Measurements from ENCODE around the gene SPPL3.

Gene SPPL3

GRCh38 chr12:120890963-120891362, 13.2 kb downstream of the SPPL3 start:
- no peak for TF ChIP-seq CTCF (IDR thresholded peaks at IDR 0.05; ENCODE audit: low read depth, low read length, missing control alignments)
- no peak for DNase-seq
- no peak overlapping the region for H3K4me3 ChIP-seq (ENCODE audit: low read depth, low read length)
- in situ Hi-C loops (cut with HindIII; ENCODE audit: low pct_ligation_motif_present, low sequenced_read_pairs), result no loop called here
- no peaks in the 10 kb centered on the region for H3K27me3 ChIP-seq (replicated peaks)
- H3K27ac ChIP-seq, result no peak overlapping the region
- no peaks in the 10 kb centered on the region for H3K36me3 ChIP-seq (replicated peaks)

GRCh38 chr12:120887253-120888043, 16.7 kb downstream of the SPPL3 start:
- H3K36me3 ChIP-seq (replicated peaks), result no peaks in the 10 kb centered on the region
- H3K27ac ChIP-seq, result no peak overlapping the region
- no peak overlapping the region for H3K4me3 ChIP-seq (ENCODE audit: low read depth, low read length)
- no peak for TF ChIP-seq CTCF (IDR thresholded peaks at IDR 0.05; ENCODE audit: low read depth, low read length, missing control alignments)
- no peak for DNase-seq
- no peaks in the 10 kb centered on the region for H3K27me3 ChIP-seq (replicated peaks)
- in situ Hi-C loops (cut with HindIII; ENCODE audit: low pct_ligation_motif_present, low sequenced_read_pairs), result no loop called here

DNA sequence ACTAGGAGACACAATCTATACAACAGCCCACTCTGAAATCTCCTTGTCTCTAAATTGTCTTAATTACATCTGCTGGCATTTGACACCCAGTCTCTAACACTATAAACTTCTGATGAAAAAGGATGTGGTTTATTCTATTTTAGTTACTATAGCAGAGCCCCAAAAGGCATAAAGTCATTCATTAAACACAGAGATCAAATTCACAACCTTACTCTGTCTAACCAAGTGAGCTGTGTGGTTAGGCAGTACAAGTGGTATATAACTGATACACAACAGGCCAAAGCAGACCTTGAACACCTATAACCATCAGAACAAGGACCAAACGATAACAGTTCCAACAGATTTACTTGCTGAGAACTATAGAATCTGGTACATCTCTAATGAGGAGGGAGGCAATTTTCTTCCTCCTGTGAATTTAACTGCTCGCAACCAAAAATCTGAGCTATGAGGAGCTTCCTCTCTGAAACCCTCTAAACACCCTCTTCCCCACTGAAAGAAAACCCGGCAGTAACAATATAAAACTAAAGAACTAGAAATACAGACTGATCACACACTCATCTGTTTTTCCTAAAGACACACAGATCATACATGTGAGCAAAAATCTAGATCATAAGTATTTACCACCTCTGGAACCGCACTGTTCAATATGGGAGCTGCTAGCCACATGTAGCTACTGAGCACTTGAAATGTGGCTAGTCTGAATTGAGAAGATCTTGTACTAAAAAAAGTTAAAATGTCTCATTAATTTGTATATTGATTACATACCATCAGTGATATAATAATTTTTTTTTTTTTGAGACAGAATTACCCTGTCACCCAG, 17.7 kb downstream of the SPPL3 start:
- in situ Hi-C loops (cut with HindIII; ENCODE audit: low pct_ligation_motif_present, low sequenced_read_pairs), result no loop called here
- H3K27me3 ChIP-seq (replicated peaks), result no peaks in the 10 kb centered on the region
- no peak overlapping the region for H3K27ac ChIP-seq
- DNase-seq, result no peak
- no peak overlapping the region for H3K4me3 ChIP-seq (ENCODE audit: low read depth, low read length)
- no peaks in the 10 kb centered on the region for H3K36me3 ChIP-seq (replicated peaks)
- TF ChIP-seq CTCF (IDR thresholded peaks at IDR 0.05; ENCODE audit: low read depth, low read length, missing control alignments), result no peak

DNA sequence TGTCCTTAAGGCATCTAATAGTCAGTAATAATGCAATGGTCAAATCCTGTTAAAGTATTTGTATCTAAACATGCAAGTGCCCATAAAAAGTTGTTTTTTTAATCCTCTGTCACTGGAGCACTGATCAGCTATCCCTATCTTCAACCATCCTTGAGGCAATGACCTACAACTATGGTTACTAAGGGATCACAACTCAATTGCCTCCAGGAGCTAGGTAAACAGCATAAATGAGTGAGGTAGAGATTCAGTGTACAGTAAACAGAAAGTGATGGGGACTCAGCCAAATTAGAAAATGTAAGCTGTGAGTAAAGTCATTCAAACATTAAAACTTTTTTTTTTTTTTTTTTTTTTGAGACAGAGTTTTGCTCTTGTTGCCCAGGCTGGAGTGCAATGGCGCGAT, 18.6 kb downstream of the SPPL3 start:
- H3K27ac ChIP-seq, result no peak overlapping the region

DNA sequence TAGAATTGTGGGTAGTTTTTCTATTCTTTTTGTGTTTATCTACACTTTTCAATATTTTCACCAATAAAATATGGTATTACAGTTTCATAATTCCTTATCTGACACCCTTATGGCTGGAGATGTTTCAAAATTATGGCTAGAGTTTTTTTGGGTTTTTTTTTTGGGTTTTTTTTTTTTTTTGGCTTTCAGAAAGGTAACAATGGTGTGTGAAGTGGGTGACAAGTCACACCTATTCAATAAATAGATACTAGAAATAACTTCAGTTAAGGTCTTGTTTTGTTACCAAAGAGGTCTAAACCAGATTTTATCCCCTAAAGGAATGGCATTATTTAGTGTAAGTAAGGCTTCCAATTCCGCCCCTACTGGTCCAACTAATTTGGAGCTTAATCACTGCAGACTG, 19.5 kb downstream of the SPPL3 start:
- in situ Hi-C loops (cut with HindIII; ENCODE audit: low pct_ligation_motif_present, low sequenced_read_pairs), result no loop called here
- no peak overlapping the region for H3K27ac ChIP-seq
- no peak for DNase-seq
- no peak overlapping the region for H3K4me3 ChIP-seq (ENCODE audit: low read depth, low read length)
- H3K36me3 ChIP-seq (replicated peaks), result no peaks in the 10 kb centered on the region
- no peak for TF ChIP-seq CTCF (IDR thresholded peaks at IDR 0.05; ENCODE audit: low read depth, low read length, missing control alignments)
- no peaks in the 10 kb centered on the region for H3K27me3 ChIP-seq (replicated peaks)

More for the DNA sequence above, 18.6 kb downstream of the SPPL3 start:
- H3K36me3 ChIP-seq (replicated peaks), result no peaks in the 10 kb centered on the region
- H3K4me3 ChIP-seq (ENCODE audit: low read depth, low read length), result no peak overlapping the region
- in situ Hi-C loops (cut with HindIII; ENCODE audit: low pct_ligation_motif_present, low sequenced_read_pairs), result no loop called here
- no peak for DNase-seq
- H3K27me3 ChIP-seq (replicated peaks), result no peaks in the 10 kb centered on the region
- no peak for TF ChIP-seq CTCF (IDR thresholded peaks at IDR 0.05; ENCODE audit: low read depth, low read length, missing control alignments)
